CD14-positive monocyte (primary cell): Measurements from ENCODE around the gene GALNTL6. TPM values are rescaled to one million over a fixed set of nuclear protein-coding genes. Genes with fewer than 3 reads are reported as not detected.

ENCODE experiments used
- DNase-seq, 3 donors: peaks; one replicate each; pipeline ENCODE4 v3.0.0-alpha.2; 2011 to 2022
- H2AFZ ChIP-seq: 2 replicates; pipeline ENCODE4 v1.6.0; 2012; ENCODE audit warnings: mild to moderate bottlenecking, low read depth, low read length, inconsistent platforms; ENCODE audit not compliant: insufficient read depth, poor library complexity, severe bottlenecking
- H3K27ac ChIP-seq, 2 donors: 1 replicate in 1 of 2; 2 replicates in 1 of 2; pipeline ENCODE4 v1.5.1; 2012 to 2013; ENCODE audit warnings: low read length in 2 of 2, control low read depth in 1 of 2, inconsistent platforms in 1 of 2, low read depth in 1 of 2, mild to moderate bottlenecking in 1 of 2
- H3K27me3 ChIP-seq, 2 donors: one replicate each; pipeline versions ENCODE4 v1.6.0 to v1.6.1; 2011 to 2013; ENCODE audit warnings: low read length in 2 of 2; ENCODE audit not compliant: control insufficient read depth in 2 of 2, insufficient read depth in 2 of 2
- H3K36me3 ChIP-seq, 2 donors: replicated peaks in 1 of 2; 1 replicate in 1 of 2; 2 replicates in 1 of 2; pipeline versions ENCODE4 v1.5.1 to v1.6.1; 2012 to 2013; ENCODE audit warnings: low read length in 2 of 2, control low read depth in 1 of 2, inconsistent platforms in 1 of 2, mild to moderate bottlenecking in 1 of 2; ENCODE audit not compliant: insufficient read depth in 2 of 2, control insufficient read depth in 1 of 2
- H3K4me1 ChIP-seq, 2 donors: 1 replicate in 1 of 2; 2 replicates in 1 of 2; pipeline versions ENCODE4 v1.5.1 to v1.6.1; 2012 to 2013; ENCODE audit warnings: low read length in 2 of 2, control low read depth in 1 of 2, inconsistent platforms in 1 of 2, mild to moderate bottlenecking in 1 of 2, moderate library complexity in 1 of 2; ENCODE audit not compliant: insufficient read depth in 2 of 2, control insufficient read depth in 1 of 2
- H3K4me2 ChIP-seq: replicated peaks from 2 replicates; pipeline ENCODE3; 2012; ENCODE audit warnings: low read length, moderate library complexity, mild to moderate bottlenecking; ENCODE audit not compliant: poor library complexity, severe bottlenecking; ENCODE audit errors: extremely low read depth
- H3K4me3 ChIP-seq, 3 experiments: fragments of 200-600 bp in 1 of 3; sonication (generic) in 1 of 3; replicated peaks in 1 of 3; 1 replicate in 2 of 3; 2 replicates in 1 of 3; pipeline ENCODE4 v1.5.1; 2011 to 2013; ENCODE audit warnings: low read length in 3 of 3, mild to moderate bottlenecking in 3 of 3, control low read depth in 2 of 3, low read depth in 2 of 3, inconsistent platforms in 1 of 3, moderate library complexity in 1 of 3
- H3K79me2 ChIP-seq: 2 replicates; pipeline ENCODE4 v1.6.0; 2012; ENCODE audit warnings: mild to moderate bottlenecking, control low read depth, inconsistent platforms, low read length, moderate library complexity; ENCODE audit not compliant: insufficient read depth
- H3K9ac ChIP-seq: 2 replicates; pipeline ENCODE4 v1.6.0; 2017; ENCODE audit warnings: low read length, mild to moderate bottlenecking; ENCODE audit not compliant: insufficient read depth, poor library complexity, severe bottlenecking
- H3K9me3 ChIP-seq, 2 donors: replicated peaks in 1 of 2; 1 replicate in 1 of 2; 2 replicates in 1 of 2; pipeline versions ENCODE4 v1.5.1 to v1.6.1; 2012 to 2013; ENCODE audit warnings: low read length in 2 of 2, control low read depth in 1 of 2; ENCODE audit not compliant: control insufficient read depth in 1 of 2, insufficient read depth in 1 of 2
- H4K20me1 ChIP-seq: 2 replicates; pipeline ENCODE4 v1.6.0; 2012; ENCODE audit warnings: mild to moderate bottlenecking, low read length, control low read depth, moderate library complexity; ENCODE audit not compliant: insufficient read depth
- H3K27ac Mint-ChIP-seq, 7 donors: one replicate each; pipeline ENCODE4 v1.8.0; 2020; ENCODE audit warnings: mild to moderate bottlenecking in 7 of 7, mixed read lengths in 7 of 7, moderate library complexity in 6 of 7, inconsistent platforms in 2 of 7
- H3K27me3 Mint-ChIP-seq, 3 donors: one replicate each; pipeline ENCODE4 v1.8.0; 2021 to 2022; ENCODE audit warnings: low read depth in 3 of 3, mild to moderate bottlenecking in 3 of 3, mixed read lengths in 3 of 3, moderate library complexity in 3 of 3, inconsistent platforms in 1 of 3
- H3K36me3 Mint-ChIP-seq, 2 donors: one replicate each; pipeline ENCODE4 v1.8.0; 2020; ENCODE audit warnings: mixed read lengths in 2 of 2, inconsistent platforms in 1 of 2, mild to moderate bottlenecking in 1 of 2
- H3K4me1 Mint-ChIP-seq: one replicate; pipeline ENCODE4 v1.8.0; 2020; ENCODE audit warnings: mild to moderate bottlenecking, mixed read lengths
- H3K4me3 Mint-ChIP-seq, 2 donors: one replicate each; pipeline ENCODE4 v1.8.0; 2020; ENCODE audit warnings: mild to moderate bottlenecking in 2 of 2, mixed read lengths in 2 of 2, moderate library complexity in 1 of 2
- H3K9me3 Mint-ChIP-seq, 7 donors: one replicate each; pipeline ENCODE4 v1.8.0; 2020 to 2022; ENCODE audit warnings: mixed read lengths in 7 of 7, mild to moderate bottlenecking in 6 of 7, moderate library complexity in 6 of 7, inconsistent platforms in 2 of 7
- WGBS: methylation state at CpG from one replicate; pipeline ENCODE4 v1.1.5; 2013; ENCODE audit warnings: missing lambda C conversion rate; ENCODE audit not compliant: insufficient coverage; 5-methylcytosine and 5-hydroxymethylcytosine counted together
- intact Hi-C, 2 donors: fragments of 100-400 bp; cut with micrococcal nuclease; formaldehyde crosslinking; loops; one replicate each; pipeline versions ENCODE4 v1.15.0 to v1.15.1; 2023
- polyA plus RNA-seq, 3 donors: library from polyadenylated mRNA; depleted of rRNA in 1 of 3; unstranded in 2 of 3; stranded (reverse) in 1 of 3; fragments of 300-500 nt in 2 of 3; fragments of >200 nt in 1 of 3; fragmentation: Illumina TruSeq in 2 of 3; gene quantifications; 1 replicate in 2 of 3; 2 replicates in 1 of 3; pipeline ENCODE4 v1.2.3, GENCODE V29; 2012 to 2021
- TF ChIP-seq, protein P1 (sequence below): fragments of 200-600 bp; IDR thresholded peaks from one replicate; pipeline ENCODE4 v1.8.0; 2022; ENCODE audit warnings: antibody characterized with exemption, mild to moderate bottlenecking

Gene GALNTL6
- polyA plus RNA-seq, 3 donors = 0.05 TPM; not detected in 2

DNA sequence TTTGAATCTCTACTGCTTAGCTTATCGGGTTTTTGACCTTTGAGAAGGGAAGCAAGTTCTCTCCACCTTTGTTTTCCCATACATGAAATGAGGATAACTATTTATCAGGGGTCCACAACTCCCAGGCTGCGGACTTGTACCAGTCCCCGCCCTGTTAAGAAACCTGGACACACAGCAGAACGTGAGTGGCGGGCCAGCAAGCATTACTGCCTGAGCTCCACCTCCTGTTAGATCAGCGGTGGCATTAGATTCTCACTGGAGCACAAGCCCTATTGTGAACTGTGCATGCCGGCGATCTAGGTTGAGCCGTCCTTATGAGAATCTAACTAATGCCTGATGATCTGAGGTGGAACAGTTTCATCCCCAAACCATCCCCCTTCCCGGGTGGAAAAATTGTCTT lies 579.5 kb downstream of the GALNTL6 start:
- no peaks in the 10 kb centered on the region for H3K79me2 ChIP-seq
- Mint-ChIP-seq H3K27me3 (no peaks in the 10 kb centered on the region), H3K27ac (no peak overlapping the region), H3K9me3 (peaks cover 0 to 3% (median under 1%) of the 10 kb centered on the region in 7 donors), H3K4me3 (no peak overlapping the region), H3K4me1 (no peaks in the 10 kb centered on the region), H3K36me3 (no peaks in the 10 kb centered on the region)
- WGBS = 96% methylated on average over 5 of the region's 10 CpGs
- H3K36me3 ChIP-seq = no peaks in the 10 kb centered on the region
- H3K9me3 ChIP-seq = no peaks in the 10 kb centered on the region
- H3K4me2 ChIP-seq = no peak overlapping the region
- H3K9ac ChIP-seq = no peak overlapping the region
- no peak overlapping the region for H3K4me3 ChIP-seq
- H3K27ac ChIP-seq = no peak overlapping the region
- no peak for DNase-seq
- H3K4me1 ChIP-seq = no peaks in the 10 kb centered on the region
- H4K20me1 ChIP-seq = no peaks in the 10 kb centered on the region
- H2AFZ ChIP-seq = no peak overlapping the region
- TF ChIP-seq, protein P1, sequence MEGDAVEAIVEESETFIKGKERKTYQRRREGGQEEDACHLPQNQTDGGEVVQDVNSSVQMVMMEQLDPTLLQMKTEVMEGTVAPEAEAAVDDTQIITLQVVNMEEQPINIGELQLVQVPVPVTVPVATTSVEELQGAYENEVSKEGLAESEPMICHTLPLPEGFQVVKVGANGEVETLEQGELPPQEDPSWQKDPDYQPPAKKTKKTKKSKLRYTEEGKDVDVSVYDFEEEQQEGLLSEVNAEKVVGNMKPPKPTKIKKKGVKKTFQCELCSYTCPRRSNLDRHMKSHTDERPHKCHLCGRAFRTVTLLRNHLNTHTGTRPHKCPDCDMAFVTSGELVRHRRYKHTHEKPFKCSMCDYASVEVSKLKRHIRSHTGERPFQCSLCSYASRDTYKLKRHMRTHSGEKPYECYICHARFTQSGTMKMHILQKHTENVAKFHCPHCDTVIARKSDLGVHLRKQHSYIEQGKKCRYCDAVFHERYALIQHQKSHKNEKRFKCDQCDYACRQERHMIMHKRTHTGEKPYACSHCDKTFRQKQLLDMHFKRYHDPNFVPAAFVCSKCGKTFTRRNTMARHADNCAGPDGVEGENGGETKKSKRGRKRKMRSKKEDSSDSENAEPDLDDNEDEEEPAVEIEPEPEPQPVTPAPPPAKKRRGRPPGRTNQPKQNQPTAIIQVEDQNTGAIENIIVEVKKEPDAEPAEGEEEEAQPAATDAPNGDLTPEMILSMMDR = no peak
- no peaks in the 10 kb centered on the region for H3K27me3 ChIP-seq
- intact Hi-C loops = no loop called here

DNA sequence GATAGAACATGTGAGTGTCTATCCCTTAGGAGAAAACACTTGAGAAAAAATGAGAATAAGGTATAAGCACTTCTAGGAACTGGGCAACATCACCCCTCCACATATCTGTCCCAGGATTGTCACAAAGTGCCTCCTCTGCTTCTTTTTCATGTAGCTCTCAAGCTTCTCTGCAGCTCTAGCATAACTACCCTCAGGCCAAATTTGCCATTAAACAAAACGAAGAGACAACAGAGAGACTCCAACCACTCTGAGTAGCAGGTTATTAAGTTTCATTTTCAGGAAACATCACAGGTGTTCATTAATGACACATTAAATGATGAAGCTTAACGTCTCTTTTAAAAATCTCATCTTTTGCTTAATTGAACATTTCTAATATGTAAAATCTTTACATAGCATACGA lies 580.0 kb downstream of the GALNTL6 start:
- Histone ChIP-seq H3K4me3 (no peak overlapping the region), H3K36me3 (no peaks in the 10 kb centered on the region), H3K4me1 (no peaks in the 10 kb centered on the region), H3K27ac (no peak overlapping the region), H3K79me2 (no peaks in the 10 kb centered on the region), H3K9me3 (no peaks in the 10 kb centered on the region), H4K20me1 (no peaks in the 10 kb centered on the region), H2AFZ (no peak overlapping the region), H3K4me2 (no peak overlapping the region), H3K27me3 (no peaks in the 10 kb centered on the region), H3K9ac (no peak overlapping the region)
- H3K27me3 Mint-ChIP-seq = no peaks in the 10 kb centered on the region
- no peak overlapping the region for H3K4me3 Mint-ChIP-seq
- no CpG with 5 or more reads among the region's 3 CpGs for WGBS
- no peaks in the 10 kb centered on the region for H3K36me3 Mint-ChIP-seq
- H3K27ac Mint-ChIP-seq = no peak overlapping the region
- TF ChIP-seq, protein P1 = no peak
- no peak for DNase-seq
- H3K4me1 Mint-ChIP-seq = no peaks in the 10 kb centered on the region
- peaks cover 0 to 3% (median 0%) of the 10 kb centered on the region in 7 donors for H3K9me3 Mint-ChIP-seq
- intact Hi-C loops = no loop called here
